GM19324 (cell line): ENCODE data around the gene ZEB1.
"Not testable (repeated sequence)": the region's sequence is repeated elsewhere in the genome, so short reads cannot be mapped to it uniquely, and the experiment has no call there.

Experiments used
- ATAC-seq: cut with Tn5 transposase; IDR thresholded peaks from one replicate; pipeline ENCODE4 v1.9.1; 2021; ENCODE audit warnings: mild to moderate bottlenecking, moderate library complexity; ENCODE audit not compliant: unreplicated experiment, low FRiP score

The ZEB1 gene

DNA sequence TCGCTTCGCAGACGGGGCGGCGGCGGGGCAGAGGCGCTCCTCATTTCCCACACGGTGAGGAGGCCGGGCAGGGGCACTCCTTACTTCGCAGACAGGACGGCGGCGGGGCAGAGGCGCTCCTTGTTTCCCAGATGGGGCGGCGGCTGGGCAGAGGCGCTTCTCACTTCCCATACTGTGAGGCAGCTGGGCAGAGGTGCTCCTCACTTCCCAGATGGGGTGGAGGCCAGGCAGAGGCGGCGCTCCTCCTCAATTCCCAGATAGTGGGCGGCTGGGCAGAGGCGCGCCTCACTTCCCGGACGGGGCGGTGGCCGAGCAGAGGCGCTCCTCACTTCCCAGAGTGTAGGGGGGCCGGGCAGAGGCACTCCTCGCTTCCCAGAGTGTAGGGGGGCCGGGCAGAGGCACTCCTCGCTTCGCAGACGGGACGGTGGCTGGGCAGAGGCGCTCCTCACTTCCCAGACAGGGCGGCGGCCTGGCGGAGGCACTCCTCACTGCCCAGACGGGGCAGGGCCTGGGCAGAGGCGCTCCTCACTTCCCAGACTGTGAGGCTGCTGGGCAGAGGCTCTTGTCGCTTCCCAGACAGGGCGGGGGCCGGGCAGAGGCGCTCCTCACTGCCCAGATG is 43.1 kb downstream of the ZEB1 start:
- ATAC-seq = no peak

DNA sequence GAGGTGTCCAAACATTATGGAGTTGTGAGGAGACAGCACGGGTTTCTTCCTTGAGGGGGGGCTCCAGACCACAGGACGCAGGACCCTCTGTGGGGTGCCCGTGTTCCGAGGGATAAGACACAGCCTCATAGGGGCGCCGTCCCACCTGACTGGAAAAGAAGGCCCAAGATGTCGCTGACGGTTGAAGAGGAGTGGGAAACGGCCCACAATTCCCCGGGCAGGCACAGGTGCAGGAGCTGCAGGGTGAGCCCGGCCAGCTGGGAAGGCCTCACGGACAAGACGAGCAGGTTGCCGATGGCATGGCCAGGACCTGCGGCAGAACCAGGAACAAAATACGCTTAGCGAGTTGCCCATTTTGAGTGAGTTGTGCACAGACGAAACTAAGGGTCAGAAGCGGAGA is 44.7 kb downstream of the ZEB1 start:
- ATAC-seq = not testable (repeated sequence)

DNA sequence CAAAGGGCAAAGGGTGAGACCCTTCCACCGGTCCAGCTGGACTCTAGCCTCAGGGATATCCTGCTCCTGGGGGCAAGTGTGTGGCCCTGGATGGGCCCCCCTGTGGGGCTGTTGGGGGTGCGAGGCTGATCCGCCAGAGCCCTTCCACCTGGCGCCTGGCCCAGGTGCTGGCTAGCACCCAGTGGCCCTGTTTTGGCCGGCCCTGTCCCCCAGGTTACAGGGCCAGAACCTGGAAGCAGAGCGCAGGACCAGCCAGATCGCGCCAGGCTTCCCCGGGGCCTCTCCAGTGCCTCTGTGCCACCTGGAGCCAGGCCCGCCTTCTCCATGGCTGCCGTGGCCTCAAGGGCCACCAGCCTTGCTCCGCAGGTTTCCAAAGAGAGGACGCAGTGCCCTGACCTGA is 45.2 kb downstream of the ZEB1 start:
- ATAC-seq = not testable (repeated sequence)

DNA sequence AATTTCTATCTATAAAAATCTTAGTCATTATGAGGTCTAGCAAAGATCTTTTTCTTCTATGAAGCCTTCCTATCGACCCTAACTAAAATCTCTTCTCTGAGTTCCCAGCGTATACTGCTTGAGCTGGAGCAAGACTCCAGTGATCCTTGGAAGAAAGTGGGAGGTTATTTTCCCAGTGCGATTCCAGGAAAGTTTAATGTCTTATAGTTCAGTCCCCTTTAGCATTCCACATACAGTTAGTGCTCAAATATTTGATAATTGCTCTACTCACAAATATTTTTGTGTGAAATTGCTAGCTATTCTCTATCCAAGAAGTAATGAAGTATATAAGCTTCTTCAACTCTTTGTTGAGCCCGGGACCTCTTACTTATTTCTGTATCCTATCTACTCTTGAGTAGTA is 47.7 kb downstream of the ZEB1 start:
- no peak for ATAC-seq

DNA sequence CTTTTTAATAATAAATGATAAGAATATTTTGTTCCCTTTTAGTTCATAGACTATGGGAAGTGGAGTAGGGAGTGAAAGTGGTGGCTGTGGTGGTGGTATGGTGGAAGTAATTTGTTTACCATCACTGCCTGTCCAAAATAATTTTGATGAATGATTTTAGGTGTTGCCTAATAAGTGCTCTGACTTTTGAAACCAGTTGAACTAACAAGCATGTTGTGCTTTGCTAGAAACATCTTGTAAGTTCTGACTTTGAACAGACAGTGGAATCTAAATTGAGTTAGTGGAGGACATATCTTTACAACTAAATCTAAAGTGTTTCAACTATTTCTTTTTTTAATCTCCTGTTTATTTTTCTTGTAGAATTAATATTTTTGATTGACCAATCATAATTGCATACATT is 49.7 kb downstream of the ZEB1 start:
- ATAC-seq = no peak

DNA sequence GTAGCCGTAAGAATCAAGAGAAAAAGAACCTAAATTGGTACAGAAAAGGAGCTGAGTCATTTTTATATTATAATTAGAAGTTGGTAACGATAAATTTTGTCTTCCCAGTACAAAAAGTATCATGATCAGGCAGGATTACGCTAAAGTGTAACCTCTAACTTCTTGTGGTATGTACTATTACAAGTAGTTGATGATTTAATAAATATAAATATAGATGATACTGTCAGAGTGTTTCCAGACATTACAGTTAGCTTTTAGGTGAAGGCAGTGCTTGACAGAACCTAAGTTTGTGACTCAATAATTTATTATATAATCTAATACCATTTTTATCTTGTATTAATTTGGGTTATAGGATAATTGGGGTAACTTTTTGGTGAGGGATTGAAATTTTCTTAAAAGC is 53.4 kb downstream of the ZEB1 start:
- no peak for ATAC-seq

DNA sequence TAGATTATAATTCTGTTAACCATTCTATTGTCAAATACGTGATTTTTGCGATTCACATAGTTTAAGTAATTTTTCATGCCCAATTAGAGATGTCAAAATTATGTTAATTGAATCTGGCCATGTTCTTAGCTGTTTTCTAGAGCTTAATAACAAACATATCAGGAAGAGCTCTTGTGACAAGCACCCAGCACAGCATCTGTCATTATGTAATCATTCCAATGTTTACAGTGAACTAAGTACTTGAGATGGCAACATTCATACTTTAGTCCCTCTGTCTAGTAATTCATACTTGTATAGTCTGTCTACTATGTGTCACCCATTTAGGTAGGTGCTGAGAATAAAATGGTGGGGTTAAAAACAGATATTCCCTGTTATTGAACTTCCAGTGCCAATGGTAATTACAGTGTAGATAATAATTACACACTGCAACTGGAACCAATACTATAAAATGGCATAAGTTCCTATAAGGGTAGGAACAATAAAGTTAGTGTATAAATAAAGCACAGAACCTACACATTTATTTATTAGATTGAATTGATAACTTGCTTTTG is 55.2 kb downstream of the ZEB1 start:
- no peak for ATAC-seq

DNA sequence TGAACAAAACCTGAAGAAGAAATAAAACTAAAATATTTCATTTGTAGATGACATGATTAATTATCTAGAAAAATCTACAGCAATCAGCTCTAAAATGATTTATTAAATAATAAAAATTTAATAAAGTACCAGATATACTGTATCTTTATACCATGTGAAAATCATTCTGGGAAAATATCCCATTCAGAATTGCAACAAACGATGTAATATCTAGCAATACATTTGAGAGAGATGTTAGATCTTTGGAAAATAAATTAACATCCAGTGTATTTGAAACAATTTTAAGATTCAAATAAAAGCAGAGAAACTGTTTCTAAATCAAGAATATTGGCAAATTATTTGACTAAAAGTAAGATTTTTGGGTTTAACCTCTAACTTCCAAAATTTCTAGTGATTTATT is 62.2 kb downstream of the ZEB1 start:
- no peak for ATAC-seq

DNA sequence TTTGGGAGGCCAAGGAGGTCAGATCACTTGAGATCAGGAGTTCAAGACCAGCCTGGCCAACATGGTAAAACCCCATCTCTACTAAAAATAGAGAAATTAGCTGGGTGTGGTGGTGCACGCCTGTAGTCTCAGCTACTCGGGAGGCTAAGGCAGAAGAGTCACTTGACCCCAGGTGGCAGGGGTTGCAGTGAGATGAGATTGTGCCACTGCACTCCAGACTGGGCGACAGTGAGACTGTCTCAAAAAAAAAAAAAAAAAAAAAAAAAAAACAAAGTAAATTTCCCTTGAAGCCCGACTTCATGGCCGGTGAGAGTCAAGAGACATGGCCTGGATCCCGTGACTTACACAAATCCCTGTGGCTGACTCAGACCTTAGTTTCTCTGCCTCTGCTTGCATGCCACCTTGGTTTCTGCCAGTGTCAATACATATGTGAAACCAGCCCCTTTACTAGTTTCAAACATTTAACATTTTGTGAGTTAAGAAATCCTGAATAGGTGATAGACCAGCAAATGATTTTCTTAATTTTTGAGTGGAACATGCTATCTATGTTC is 62.8 kb downstream of the ZEB1 start:
- no peak for ATAC-seq

DNA sequence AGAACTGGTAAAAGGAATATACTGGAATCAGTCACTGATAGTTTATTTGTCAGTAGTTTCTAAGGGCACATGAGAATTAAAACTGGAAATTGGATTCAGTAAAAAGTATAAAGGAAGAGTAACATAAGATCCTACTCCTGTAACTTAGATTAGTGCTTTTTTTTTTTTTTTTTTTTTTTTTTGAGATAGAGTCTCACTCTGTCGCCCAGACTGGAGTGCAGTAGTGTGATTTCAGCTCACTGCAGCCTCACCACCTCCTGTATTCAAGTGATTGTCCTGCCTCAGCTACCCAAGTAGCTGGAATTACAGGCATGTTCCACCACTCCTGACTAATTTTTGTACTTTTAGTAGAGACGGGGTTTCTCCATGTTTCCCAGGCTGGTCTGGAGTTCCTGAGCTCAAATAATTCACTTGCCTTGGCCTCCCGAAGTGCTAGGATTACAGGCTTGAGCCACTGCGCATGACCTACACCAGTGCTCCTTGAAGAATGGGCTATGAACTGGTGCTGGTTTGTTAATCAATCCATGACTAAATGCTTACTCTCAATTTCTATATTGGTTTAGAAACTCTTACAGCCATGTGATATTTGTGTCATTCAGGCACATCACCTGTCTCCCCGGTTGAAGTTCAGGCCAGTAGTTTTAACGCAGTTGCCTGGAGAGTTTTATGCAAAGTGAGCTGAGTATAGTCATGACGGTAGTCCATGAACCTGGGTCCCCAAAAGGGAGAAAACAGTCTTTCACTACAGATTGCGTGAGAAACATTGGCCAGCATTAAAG is 65.0 kb downstream of the ZEB1 start:
- ATAC-seq = peak; percentile 95

DNA sequence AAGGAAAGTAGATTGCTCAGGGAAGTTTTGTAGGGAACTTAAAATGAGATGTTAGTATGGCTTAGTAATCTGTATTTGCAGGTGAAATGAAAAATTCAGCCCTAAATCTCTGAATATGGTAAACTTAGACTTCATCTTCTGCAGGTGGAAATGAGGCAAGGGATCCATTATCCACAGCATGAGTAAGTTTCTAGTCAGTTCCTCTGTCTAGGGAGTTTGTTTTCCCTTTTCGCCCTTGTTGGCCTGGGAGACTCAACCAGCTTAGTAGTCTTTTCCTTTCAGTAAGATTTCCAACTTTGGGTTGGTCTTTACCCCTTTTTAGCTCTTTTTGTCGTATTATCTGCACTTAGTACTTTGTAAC is 65.6 kb downstream of the ZEB1 start:
- peak; percentile 23 for ATAC-seq

DNA sequence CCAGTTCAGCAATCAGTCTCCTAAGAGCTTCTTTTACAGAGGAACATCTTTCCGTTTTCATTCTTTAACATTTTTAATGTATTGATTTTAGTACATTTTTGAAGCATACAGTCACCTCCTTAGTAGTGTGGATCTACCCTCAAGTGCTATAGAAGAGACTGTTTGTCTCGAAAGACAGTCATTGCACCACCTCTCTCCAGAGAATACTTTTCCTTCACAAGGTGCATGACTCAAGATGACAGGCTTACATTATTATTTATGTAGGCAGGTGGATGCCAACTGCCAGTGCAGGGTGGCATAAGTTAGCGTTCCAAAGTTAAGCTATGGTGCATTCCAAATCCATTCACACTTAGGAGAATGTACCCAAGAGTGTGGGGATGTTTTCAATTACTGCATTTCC is 71.8 kb downstream of the ZEB1 start:
- ATAC-seq = no peak

DNA sequence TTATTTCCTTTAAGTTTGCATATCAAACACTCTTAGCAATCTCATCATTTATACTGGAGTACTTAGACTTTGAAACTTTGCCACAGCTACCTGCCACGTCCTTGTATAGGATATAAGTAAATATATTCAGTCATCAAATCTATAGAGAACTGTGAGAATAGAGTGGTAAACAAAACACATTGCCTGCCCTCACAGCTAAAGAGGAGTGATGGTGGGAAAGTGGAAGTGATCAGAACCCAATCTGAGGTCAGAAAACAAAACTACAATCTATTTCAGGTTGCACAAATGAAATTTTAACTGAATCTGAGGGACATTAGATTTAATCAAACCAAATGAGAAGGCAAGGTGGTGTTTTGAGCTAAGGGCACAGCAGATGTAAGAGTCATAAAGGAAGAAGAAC is 74.8 kb downstream of the ZEB1 start:
- ATAC-seq = peak; percentile 76

DNA sequence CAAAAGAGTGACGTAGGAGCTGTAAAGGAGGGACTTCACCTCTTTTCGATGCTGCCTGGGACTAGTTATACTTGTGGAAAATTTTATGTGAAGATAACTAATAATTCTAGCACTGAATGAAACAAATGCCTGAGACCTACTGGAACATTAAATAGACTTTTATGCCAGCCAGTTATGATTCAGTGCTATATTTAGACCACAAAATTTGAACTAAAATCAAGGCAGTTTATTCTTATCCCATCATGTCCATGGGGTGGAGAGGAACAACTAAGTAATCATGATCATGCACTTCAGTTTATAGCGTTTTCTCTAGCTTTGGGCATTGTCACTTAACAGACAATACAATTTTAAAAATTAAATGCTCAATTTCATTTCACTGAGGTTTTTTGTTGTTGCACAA is 76.7 kb downstream of the ZEB1 start:
- ATAC-seq = no peak

DNA sequence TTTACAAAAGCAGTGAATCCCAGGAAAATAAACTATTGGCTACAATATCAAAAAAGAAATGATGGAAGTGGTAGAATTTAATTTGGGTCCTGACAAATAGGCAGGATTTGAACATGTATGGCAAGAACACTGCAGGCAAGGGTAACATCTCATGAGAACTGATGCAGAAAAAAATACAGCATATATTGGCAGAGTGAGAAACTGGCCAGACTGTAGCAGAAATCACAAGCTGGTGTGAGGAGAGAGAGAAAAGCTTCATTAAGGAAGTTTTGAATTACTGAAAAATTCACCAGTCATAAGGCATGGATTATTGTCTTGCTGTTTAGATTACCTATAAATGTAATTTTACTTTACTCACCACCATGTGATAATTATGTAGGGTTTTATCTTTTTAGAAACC is 77.4 kb downstream of the ZEB1 start:
- ATAC-seq = no peak

DNA sequence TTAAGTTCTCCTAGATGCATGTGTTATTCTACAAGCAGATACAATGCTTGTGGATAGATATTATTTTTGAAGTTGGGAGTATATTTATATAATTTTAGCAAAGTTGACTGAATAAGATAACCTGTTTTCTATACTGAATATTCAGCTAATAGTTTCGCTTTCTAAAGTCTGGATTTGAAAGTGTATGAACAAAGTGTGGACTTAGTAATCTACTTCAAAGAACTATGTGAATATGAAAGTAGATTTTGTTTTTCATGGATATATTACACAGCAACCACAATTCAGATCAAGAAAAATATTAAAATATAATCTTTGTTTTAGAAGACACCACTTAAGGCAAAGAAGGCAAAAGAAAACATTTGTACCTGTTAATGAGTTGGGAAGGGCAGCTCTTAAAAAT is 78.8 kb downstream of the ZEB1 start:
- ATAC-seq = no peak

DNA sequence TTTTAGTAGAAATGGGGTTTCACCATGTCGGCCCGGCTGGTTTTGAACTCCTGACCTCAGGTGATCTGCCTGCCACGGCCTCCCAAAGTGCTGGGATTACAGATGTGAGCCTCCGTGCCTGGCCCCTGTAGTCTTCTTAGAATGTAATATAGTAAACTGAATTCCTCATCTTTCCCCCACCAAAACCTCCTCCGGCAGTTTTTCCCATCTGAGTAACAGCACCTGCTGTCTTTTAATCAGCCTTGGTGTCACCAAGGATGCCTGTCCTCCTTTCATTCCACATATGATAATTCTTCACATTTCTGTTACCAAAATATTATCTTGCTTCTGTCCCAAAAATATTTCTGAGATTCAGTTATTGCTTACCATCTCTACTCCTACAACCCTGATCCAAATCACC is 80.2 kb downstream of the ZEB1 start:
- ATAC-seq = no peak

DNA sequence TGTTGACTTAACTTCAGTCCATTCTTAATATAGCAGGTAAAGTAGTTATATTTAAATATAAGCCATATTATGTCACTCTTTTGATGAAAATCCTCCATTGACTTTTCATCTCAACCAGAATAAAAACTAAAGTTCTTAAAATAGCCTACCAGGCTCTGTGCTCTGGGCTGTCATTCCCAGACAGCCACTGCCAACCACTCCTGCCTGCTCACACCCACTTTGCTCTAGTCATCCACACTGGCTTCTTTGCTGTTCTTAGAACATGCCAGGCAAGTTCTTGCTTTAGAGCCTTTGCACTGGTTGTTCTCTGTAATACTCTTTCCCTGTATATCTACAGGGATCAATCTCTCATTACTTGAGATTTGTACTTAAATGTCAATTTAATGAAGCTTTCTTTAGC is 80.6 kb downstream of the ZEB1 start:
- no peak for ATAC-seq

DNA sequence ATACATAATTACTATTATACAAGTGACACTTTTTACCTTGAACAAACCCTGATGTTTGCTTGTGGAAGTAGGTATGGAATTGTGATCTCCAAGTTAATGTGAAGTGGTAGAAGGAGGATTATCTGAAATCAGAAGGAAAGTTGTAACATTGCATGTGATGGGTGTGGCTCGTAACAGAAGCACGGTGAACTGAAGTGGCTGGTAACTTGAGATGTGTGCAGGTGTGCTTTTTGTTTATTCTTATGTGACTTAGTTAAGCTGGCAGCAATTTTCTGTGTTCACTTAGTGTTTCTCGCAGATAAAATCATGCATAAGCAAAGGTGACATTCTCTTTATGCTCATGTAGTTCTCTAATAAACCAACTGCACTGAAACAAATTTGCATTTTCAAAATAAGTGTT is 82.3 kb downstream of the ZEB1 start:
- ATAC-seq = no peak

DNA sequence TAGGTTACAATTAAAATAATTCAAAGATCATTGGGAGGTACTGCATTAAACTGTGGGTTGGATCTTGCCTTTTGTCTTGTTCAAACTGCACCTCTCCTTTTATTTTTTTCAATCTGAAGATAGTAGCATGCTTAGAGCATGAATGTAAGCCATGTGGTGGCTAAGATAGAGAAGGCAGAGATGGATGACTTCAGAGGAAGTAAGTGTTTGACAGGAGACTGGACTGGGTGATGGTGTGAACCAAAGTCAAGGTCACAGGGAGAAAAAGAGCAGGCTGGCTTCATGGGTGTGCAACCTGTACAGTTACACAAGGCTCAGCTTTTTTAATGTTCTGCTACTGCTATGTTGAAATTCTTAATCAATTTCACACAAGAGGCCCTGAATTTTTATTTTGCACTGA is 85.6 kb downstream of the ZEB1 start:
- no peak for ATAC-seq

DNA sequence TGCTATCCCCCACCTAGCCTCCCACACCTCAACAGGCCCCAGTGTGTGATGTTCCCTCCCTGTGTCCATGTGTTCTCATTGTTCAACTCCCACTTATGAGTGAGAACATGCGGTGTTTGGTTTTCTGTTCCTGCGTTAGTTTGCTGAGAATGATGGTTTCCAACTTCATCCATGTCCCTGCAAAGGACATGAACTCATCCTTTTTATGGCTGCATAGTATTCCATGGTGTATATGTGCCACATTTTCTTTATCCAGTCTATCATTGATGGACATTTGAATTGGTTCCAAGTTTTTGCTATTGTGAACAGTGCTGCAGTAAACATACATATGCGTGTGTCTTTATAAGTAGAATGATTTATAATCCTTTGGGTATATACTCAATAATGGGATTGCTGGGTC is 86.8 kb downstream of the ZEB1 start:
- not testable (repeated sequence) for ATAC-seq

DNA sequence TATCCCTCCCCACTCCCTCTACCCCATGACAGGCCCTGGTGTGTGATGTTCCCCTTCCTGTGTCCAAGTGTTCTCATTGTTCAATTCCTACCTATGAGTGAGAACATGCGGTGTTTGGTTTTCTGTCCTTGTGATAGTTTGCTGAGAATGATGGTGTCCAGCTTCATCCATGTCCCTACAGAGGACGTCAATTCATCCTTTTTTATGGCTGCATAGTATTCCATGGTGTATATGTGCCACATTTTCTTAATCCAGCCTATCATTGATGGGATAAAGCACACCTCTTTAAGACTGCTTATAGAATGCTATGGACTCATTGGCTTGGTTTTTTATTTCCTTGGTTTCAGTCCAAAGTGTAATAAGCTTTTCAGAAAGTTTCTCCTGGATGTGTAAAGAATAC is 93.4 kb downstream of the ZEB1 start:
- not testable (repeated sequence) for ATAC-seq
